Thymus (tissue), 11 donors: ENCODE results near the gene KCNAB2. TPM values are rescaled to one million over a fixed set of nuclear protein-coding genes. Genes with fewer than 3 reads are reported as not detected.
"Not testable (repeated sequence)": the region's sequence is repeated elsewhere in the genome, so short reads cannot be mapped to it uniquely, and the experiment has no call there.

Experiments
- DNase-seq, 9 donors: peaks; one replicate each; pipeline ENCODE4 v3.0.0-alpha.2; 2013; ENCODE audit warnings: low spot score in 9 of 9, low read depth in 6 of 9, missing footprints in 1 of 9
- H3K27ac ChIP-seq, 2 donors: one replicate each; pipeline ENCODE4 v1.5.1; 2013; ENCODE audit warnings: control low read depth in 1 of 2, low read depth in 1 of 2, low read length in 1 of 2, mild to moderate bottlenecking in 1 of 2, moderate library complexity in 1 of 2
- H3K27me3 ChIP-seq, 2 donors: one replicate each; pipeline ENCODE4 v1.5.1; 2013; ENCODE audit warnings: low read length in 1 of 2; ENCODE audit not compliant: control insufficient read depth in 2 of 2, insufficient read depth in 1 of 2
- H3K36me3 ChIP-seq, 2 donors: one replicate each; pipeline ENCODE4 v1.5.1; 2013; ENCODE audit warnings: low read length in 1 of 2, mild to moderate bottlenecking in 1 of 2, moderate library complexity in 1 of 2; ENCODE audit not compliant: control insufficient read depth in 2 of 2, insufficient read depth in 2 of 2
- H3K4me1 ChIP-seq, 2 donors: one replicate each; pipeline ENCODE4 v1.5.1; 2013; ENCODE audit warnings: low read length in 2 of 2; ENCODE audit not compliant: control insufficient read depth in 2 of 2, insufficient read depth in 2 of 2
- H3K4me3 ChIP-seq, 2 donors: one replicate each; pipeline ENCODE4 v1.5.1; 2013; ENCODE audit warnings: low read length in 2 of 2, control low read depth in 1 of 2, mild to moderate bottlenecking in 1 of 2
- H3K9me3 ChIP-seq, 2 donors: one replicate each; pipeline ENCODE4 v1.5.1; 2013; ENCODE audit warnings: low read length in 1 of 2, mild to moderate bottlenecking in 1 of 2; ENCODE audit not compliant: control insufficient read depth in 2 of 2, insufficient read depth in 1 of 2
- WGBS: extraction: QIAGEN DNeasy Blood & Tissue Kit; methylation state at CpG from one replicate; pipeline ENCODE4 v1.1.7; 2013; 5-methylcytosine and 5-hydroxymethylcytosine counted together
- polyA plus RNA-seq: library from polyadenylated mRNA; stranded (reverse); fragments of 200-250 nt; gene quantifications from one replicate; pipeline ENCODE4 v1.2.3, GENCODE V29; 2013
- total RNA-seq: library from RNA; stranded (reverse); fragments of 120-200 nt; gene quantifications from one replicate; pipeline ENCODE4 v1.2.4, GENCODE V29; 2013
- donor health status: healthy.

The KCNAB2 gene
- total and polyA plus RNA-seq, 2 donors: 19.0 to 40.1 TPM

DNA sequence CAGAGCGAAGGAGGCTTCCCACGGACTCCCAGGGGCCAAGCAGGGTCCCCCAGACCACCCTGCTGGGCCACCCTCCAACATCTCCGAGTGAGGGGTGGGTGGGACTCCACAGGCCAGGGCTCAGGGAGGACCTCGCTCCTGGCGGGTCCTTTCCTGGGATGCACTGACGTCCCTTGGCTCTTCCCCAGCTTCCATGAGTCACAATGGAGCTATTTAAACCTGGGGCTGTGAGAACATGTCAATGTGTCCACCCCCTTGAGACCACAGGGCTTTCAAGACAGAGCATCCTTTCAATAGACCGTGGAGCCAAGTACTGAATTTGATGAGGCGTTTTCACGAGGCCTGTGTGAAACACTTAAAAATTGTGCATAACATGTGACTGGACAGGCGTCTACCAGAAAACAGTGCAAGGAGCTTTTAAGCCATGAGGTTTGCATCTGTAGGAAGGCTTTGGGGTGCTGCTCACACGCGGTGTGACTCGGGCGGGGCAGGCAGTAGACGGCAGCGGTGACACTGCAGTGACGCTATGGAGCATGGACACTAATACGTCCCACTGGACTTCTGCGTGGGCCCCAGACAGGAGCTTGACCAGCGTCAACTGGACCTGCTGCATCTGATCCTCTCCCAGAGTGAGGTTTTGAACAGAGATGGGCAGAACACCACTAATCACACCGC lies 29.4 kb upstream of the KCNAB2 start:
- H3K36me3 ChIP-seq: peaks cover 0 to 5% of the 10 kb centered on the region in 2 donors
- 93% methylated on average over 21 of the region's 21 CpGs for WGBS
- H3K27me3 ChIP-seq: no peaks in the 10 kb centered on the region
- H3K4me3 ChIP-seq: no peak overlapping the region
- DNase-seq: no peak
- no peak overlapping the region for H3K27ac ChIP-seq
- H3K4me1 ChIP-seq: no peaks in the 10 kb centered on the region
- peaks cover 0 to 4% of the 10 kb centered on the region in 2 donors for H3K9me3 ChIP-seq

DNA sequence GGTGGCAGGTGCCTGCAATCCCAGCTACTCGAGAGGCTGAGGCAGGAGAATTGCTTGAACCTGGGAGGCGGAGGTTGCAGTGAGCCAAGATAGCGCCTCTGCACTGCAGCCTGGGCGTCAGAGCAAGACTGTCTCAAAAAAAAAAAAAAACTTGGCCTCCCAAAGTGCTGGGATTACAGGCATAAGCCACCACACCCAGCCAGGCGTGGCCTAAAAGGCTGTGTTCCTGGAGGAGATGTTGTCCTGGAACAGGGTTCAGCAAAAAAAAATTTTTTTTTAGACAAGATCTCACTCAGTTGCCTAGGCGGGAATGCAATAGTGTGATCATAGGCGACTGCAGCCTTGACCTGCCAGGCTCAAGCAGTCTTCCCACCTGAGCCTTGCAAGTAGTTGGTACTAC lies 28.0 kb upstream of the KCNAB2 start:
- not testable (repeated sequence) for H3K27me3 ChIP-seq, H3K4me3 ChIP-seq, H3K36me3 ChIP-seq, H3K9me3 ChIP-seq, H3K27ac ChIP-seq, H3K4me1 ChIP-seq, DNase-seq
- WGBS: 95% methylated on average over 7 of the region's 7 CpGs

DNA sequence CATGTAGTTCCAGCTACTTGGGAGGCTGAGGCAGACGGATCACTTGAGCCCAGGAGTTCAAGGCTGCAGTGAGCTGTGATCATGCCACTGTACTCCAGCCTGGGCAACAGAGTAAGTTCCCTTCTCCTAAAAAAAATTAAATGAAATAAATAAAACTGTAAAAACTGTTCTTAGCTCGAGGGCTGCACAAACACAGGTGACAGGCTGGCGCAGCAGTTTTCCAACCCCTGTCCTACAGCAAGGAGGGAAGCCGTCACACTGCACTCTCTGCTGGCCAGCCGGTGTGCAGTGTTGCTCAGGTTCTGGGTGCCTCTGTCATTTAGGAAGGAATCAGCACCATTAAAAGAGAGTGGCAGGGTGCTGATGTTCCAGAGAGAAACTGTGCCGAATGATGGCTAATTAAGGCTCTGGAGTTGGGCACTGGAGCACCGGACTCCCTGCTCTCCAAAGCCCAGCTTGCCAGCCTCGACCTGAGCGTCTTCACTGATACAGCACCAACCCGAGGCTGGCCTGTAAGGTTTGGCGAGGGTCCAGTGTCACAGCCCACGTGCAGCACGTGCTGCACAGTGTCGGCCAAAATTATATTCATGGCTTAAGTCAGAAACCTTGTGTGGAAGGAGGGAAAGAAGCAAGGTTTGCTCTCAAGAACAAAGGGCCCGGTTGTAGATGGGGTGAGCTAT lies 26.4 kb upstream of the KCNAB2 start:
- Histone ChIP-seq H3K4me1 (no peaks in the 10 kb centered on the region), H3K27me3 (no peaks in the 10 kb centered on the region), H3K4me3 (no peak overlapping the region), H3K9me3 (no peaks in the 10 kb centered on the region), H3K27ac (no peak overlapping the region), H3K36me3 (peaks cover 0 to 5% of the 10 kb centered on the region in 2 donors)
- no peak for DNase-seq
- 95% methylated on average over 15 of the region's 15 CpGs for WGBS

DNA sequence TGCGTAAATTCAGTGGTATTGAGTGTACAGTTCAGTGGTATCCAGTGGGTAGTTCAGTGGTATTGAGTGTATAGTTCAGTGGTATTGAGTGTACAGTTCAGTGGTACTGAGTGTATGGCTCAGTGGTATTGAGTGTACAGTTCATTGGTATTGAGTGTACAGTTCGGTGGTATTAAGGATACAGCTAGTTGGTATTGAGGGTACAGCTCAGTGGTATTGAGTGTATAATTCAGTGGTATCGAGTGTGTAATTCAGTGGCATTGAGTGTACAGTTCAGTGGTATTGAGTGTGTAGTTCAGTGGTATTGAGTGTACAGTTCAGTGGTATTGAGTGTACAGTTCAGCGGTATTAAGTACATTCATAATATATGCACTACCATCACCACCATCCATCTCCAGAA lies 23.5 kb upstream of the KCNAB2 start:
- H3K27me3 ChIP-seq: peaks cover 0 to 2% of the 10 kb centered on the region in 2 donors
- no peak for DNase-seq
- H3K4me1 ChIP-seq: peaks cover 15 to 19% of the 10 kb centered on the region in 2 donors
- H3K4me3 ChIP-seq: no peak overlapping the region
- peaks cover 0 to 5% of the 10 kb centered on the region in 2 donors for H3K36me3 ChIP-seq
- H3K9me3 ChIP-seq: no peaks in the 10 kb centered on the region
- 99% methylated on average over 4 of the region's 4 CpGs for whole genome bisulfite sequencing
- H3K27ac ChIP-seq: no peak overlapping the region

DNA sequence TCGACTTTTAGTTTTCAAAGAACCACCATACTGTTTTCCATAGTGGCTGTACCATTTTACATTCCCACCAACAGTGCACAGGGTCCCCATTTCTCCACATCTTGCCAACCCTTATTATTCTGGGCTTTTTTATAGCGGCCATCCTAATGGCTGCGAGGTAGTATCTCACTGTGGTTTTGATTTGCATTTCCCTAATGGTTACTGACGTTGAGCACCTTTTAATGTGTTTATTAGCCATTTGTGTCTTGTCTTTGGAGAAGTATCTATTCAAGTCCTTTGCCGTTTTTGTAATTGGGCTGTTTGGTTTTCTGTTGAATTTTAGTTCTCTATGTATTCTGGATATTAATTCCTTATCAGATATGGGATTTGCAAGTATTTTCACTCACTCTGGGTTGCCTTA lies 22.3 kb upstream of the KCNAB2 start:
- 94% methylated on average over 5 of the region's 5 CpGs for WGBS
- Histone ChIP-seq H3K4me3 (no peak overlapping the region), H3K9me3 (no peaks in the 10 kb centered on the region), H3K4me1 (peaks cover 25 to 31% of the 10 kb centered on the region in 2 donors), H3K27me3 (peaks cover 0 to 2% of the 10 kb centered on the region in 2 donors), H3K27ac (no peak overlapping the region), H3K36me3 (peaks cover 0 to 5% of the 10 kb centered on the region in 2 donors)
- DNase-seq: no peak

DNA sequence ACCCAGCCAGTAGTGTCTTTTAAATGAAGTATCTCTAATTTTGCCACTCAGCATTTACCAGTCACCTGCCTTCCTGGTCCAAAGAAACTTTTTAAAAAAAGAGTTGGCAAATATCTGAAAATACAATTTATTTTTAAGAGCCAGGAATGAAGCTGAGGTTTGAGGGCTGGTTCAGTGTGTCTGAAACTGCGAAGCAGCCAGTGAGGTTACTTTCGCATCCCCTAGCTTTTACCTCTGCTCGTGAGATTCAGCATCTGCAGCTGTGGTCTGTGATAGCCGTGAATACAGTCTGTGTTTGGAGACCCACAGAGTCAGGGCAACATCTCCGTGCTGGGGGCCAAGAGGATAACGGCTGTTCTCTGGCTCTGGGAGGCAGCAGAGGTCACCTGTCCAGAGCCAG lies 21.3 kb upstream of the KCNAB2 start:
- Histone ChIP-seq H3K4me3 (no peak overlapping the region), H3K27me3 (peaks cover 0 to 2% of the 10 kb centered on the region in 2 donors), H3K9me3 (no peaks in the 10 kb centered on the region), H3K36me3 (peaks cover 3 to 4% of the 10 kb centered on the region in 2 donors), H3K27ac (no peak overlapping the region), H3K4me1 (peaks cover 33 to 37% of the 10 kb centered on the region in 2 donors)
- no peak for DNase-seq
- WGBS: 88% methylated on average over 6 of the region's 6 CpGs

DNA sequence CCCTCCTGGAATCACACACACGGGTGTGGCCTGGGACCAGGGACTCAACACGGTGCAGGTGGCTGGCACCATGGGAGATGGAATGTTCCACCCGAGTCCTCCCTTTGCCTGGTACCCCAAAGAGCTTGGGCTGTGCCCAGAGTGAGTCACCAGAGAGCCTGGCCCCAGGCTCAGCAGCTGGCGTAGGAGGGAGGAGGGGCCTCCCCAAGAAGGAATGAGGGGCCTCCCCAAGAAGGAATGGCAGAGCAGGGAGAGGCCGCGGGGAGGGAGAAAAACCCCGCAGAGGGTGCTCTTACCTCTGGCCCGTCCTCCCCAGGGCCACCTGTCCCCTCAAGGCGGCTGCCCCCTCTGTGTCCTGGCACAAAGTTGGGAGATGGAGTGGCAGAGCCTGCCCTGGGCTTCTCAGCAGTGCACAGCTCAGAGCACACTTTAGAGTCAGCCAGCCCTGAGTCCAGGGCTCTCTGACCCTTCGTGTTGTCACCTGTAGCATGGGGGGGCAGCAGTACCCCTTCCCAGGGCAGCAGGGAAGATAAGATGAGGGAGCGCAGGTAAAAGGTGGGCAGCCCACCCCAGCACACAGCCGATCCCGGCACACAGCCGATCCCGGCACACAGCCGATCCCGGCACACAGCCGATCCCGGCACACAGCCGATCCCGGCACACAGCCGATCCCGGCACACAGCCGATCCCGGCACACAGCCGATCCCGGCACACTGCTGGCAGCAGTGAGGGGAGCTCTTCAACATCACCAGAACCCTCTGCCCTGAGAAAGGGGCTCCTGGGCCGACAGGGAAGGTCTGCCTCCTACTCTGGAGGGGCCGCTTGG lies 20.2 kb upstream of the KCNAB2 start:
- no peaks in the 10 kb centered on the region for H3K9me3 ChIP-seq
- peaks cover 0 to 8% of the 10 kb centered on the region in 2 donors for H3K36me3 ChIP-seq
- peaks cover 33 to 37% of the 10 kb centered on the region in 2 donors for H3K4me1 ChIP-seq
- peak overlapping the region; percentile 50 to 51 for H3K4me3 ChIP-seq
- WGBS: 67% methylated on average over 29 of the region's 29 CpGs
- H3K27me3 ChIP-seq: peaks cover 0 to 2% of the 10 kb centered on the region in 2 donors
- H3K27ac ChIP-seq: peak overlapping the region; percentile 36 to 80
- no peak for DNase-seq

DNA sequence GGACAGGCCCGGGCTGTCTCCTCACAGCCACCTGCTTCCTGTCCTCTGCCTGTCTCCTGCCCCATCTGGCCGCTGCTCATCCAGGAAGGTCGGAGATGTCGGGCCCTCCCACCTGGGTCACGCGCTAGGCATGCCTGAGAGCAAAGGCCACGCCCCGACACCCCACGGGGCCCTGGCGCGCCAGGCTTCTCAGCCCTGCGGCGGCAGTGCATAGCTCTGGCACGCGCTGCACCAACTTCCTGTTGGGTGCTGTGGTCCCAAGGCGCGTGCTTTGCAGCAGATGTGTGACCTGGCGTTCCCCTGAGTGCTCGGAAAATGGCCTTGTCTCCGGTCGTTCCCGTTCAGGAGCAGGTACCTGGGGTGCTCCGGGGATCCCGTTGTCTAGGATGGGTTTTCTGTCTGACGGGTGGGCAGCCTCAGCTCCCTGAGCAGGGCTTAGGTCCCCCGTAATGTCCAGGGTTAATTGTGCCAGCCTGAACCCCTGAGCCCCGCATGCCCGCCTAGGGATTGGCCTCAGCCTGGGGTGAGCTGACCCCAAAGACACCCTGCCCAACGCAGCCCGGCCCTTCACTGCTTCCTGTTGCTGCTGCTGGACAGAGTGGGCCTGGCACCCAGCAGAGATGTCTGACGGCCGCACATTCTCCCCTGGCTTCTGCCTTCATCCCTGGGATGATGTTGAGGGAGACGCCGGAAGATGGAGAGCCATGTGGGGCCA lies 19.4 kb upstream of the KCNAB2 start:
- H3K27ac ChIP-seq: peak overlapping the region; percentile 89 to 90
- H3K4me1 ChIP-seq: peaks cover 33 to 37% of the 10 kb centered on the region in 2 donors
- 3% methylated on average over 34 of the region's 34 CpGs for WGBS
- peak; percentile 70 to 95 (median 85) for DNase-seq
- peaks cover 0 to 2% of the 10 kb centered on the region in 2 donors for H3K27me3 ChIP-seq
- H3K36me3 ChIP-seq: peaks cover 0 to 8% of the 10 kb centered on the region in 2 donors
- no peaks in the 10 kb centered on the region for H3K9me3 ChIP-seq
- peak overlapping the region; percentile 50 to 51 for H3K4me3 ChIP-seq
